Activated CD4-positive, CD25-positive, alpha-beta regulatory T cell treated with anti-CD3 and anti-CD28 coated beads, Interleukin-2, amount 50 U/mL, for 72 hours (primary cell): ENCODE measurements around the gene RPS27.
"Not testable (repeated sequence)": the region's sequence is repeated elsewhere in the genome, so short reads cannot be mapped to it uniquely, and the experiment has no call there.

ENCODE experiments used
- DNase-seq: peaks from one replicate; pipeline ENCODE4 v3.0.0; 2021

The RPS27 gene

GRCh38 chr1:153987621-153988020, 2.9 kb upstream of the RPS27 start:
- no peak for DNase-seq

GRCh38 chr1:153991151-153991630, 629 bp downstream of the RPS27 start:
- DNase-seq, result no peak

- DNase-seq, result no peak
Observed at GRCh38 chr1:153991806-153992205, 1.2 kb downstream of the RPS27 start.

- no peak for DNase-seq
Observed at GRCh38 chr1:153995202-153995601, 4.6 kb downstream of the RPS27 start.

- DNase-seq, result no peak
Observed at GRCh38 chr1:153995640-153996039, 5.1 kb downstream of the RPS27 start.

- not testable (repeated sequence) for DNase-seq
Observed at GRCh38 chr1:153996882-153997281, 6.3 kb downstream of the RPS27 start.

GRCh38 chr1:154000420-154000819, 9.9 kb downstream of the RPS27 start:
- no peak for DNase-seq

- DNase-seq, result no peak
Observed at GRCh38 chr1:154006136-154006535, 15.6 kb downstream of the RPS27 start.

GRCh38 chr1:154012129-154012528, 21.6 kb downstream of the RPS27 start:
- DNase-seq, result no peak

- not testable (repeated sequence) for DNase-seq
Observed at GRCh38 chr1:154012543-154012942, 22.0 kb downstream of the RPS27 start.

GRCh38 chr1:154014154-154014907, 23.8 kb downstream of the RPS27 start:
- DNase-seq, result no peak

- DNase-seq, result no peak
Observed at GRCh38 chr1:154019269-154019668, 28.7 kb downstream of the RPS27 start.

- no peak for DNase-seq
Observed at GRCh38 chr1:154019940-154020339, 29.4 kb downstream of the RPS27 start.

GRCh38 chr1:154033697-154034096, 43.1 kb downstream of the RPS27 start:
- not testable (repeated sequence) for DNase-seq
